ENCODE measurements around the gene TMEM256.

The TMEM256 gene

DNA sequence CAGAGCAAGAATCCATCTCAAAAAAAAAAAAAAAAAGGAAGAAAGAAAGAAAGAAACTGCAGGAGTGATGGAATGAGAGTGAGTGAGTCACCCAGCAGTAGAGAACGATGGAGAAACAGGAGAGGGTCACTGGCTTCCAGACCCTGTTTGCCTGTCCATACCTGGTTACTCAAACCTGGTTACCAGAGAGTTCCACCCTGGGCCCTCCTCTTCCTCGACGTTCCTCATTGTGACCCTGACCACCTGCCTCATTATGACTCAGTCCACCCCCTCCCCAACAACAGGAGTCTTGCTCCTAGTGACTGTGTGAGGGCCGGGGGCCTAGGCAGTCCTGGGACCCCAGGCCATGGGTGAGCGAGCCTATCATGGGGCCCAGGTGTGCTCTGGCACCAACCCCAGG, 24.7 kb upstream of the TMEM256 start, which contains the start of gene SPEM3:
Gene SPEM3 (plus strand): TSS at position 301 of the 400 bp plus-strand sequence. CDS start 46 bp downstream, at position 347.
- DNase-seq: no peak

- no peak for DNase-seq
Measured at GRCh38 chr17:7427549-7427948, 23.7 kb upstream of the TMEM256 start.

DNA sequence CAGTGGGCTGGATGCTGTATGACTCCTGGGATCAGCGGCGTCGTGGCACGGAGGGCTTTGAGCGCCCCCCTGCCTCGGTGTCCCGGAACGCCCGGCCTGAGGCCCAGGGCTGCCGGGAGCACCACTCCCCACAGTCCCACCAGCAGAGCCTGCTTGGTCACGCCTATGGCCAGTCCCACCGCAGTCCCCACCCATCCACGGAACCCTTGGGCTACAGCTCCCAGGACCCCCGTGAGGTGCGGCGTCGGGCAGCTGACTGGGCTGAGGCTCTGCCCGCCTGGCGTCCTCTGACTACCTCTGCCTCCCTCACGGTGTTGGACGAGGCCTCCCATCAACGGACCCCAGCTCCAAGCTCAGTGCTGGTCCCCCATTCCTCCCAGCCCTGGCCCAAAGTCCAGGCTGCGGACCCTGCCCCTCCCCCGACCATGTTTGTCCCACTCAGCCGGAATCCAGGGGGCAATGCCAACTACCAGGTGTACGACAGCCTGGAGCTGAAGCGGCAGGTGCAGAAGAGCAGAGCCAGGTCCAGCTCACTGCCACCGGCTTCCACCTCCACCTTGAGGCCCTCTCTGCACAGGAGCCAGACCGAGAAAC, 23.1 kb upstream of the TMEM256 start:
- DNase-seq: no peak

GRCh38 chr17:7426203-7426863, 22.4 kb upstream of the TMEM256 start:
- no peak for DNase-seq

DNA sequence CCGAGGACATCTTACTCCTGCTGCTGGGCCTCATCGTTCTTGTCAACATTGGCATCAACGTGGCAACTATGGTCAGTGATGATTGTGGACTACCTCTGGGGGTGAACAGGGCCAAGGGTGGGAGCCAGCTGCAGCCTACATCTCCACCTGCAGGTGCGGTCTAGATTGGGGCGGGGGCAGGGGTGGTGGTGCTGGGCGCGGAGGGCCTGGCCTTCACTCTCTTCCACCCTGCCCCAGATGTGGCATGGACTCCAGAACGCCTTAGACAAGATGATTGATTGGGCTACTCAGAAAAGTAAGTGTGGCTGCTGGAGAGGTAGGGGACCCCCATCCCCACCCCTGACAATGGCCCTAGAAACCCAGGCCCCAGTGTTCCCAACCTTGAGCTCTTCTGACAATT, 21.9 kb upstream of the TMEM256 start:
- DNase-seq: no peak

DNA sequence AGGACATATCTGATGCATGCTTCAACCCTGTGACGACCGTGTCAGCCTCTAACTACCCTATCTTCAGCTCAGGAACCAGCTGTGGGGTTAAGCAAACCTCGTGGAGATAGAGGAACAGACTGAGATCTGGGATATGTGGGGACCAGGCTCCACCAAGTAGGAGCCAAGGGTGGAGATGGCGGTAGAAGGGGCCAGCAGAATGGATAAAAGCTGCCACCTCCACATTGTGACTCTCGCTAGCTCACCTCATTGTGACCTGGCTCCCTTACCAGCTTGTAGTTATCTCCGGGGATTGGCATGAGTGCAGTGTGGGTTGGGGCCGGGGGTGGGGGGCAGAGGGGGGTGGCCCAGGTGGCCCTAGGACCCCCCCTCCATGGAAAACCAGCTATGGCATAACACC, 21.4 kb upstream of the TMEM256 start, which contains the start of gene SPEM2:
Gene SPEM2 (plus strand): TSS at position 301 of the 400 bp plus-strand sequence. CDS start 73 bp downstream, at position 374.
- no peak for DNase-seq

- no peak for DNase-seq
Measured at GRCh38 chr17:7423679-7424078, 19.8 kb upstream of the TMEM256 start.

DNA sequence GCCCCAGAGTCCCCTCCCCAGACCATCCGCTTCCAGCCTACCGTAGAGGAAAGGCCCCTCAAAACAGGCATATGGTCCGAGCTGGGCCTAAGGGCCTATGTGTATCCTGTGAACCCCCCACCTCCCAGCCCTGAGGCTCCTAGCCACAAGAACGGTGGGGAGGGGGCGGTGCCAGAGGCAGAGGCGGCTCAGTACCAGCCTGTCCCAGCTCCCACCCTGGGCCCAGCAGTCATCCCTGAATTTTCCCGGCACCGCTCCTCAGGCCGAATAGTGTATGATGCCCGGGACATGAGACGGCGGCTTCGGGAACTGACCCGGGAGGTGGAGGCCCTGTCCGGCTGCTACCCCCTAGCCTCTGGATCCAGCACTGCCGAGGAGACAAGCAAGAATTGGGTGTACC, 17.3 kb upstream of the TMEM256 start:
- no peak for DNase-seq

- DNase-seq: no peak
Measured at GRCh38 chr17:7419819-7420610, 16.1 kb upstream of the TMEM256 start, which contains the start of gene SPEM1. Gene SPEM1 (plus strand): TSS chr17:7420324. CDS start chr17:7420385, 61 bp downstream.

DNA sequence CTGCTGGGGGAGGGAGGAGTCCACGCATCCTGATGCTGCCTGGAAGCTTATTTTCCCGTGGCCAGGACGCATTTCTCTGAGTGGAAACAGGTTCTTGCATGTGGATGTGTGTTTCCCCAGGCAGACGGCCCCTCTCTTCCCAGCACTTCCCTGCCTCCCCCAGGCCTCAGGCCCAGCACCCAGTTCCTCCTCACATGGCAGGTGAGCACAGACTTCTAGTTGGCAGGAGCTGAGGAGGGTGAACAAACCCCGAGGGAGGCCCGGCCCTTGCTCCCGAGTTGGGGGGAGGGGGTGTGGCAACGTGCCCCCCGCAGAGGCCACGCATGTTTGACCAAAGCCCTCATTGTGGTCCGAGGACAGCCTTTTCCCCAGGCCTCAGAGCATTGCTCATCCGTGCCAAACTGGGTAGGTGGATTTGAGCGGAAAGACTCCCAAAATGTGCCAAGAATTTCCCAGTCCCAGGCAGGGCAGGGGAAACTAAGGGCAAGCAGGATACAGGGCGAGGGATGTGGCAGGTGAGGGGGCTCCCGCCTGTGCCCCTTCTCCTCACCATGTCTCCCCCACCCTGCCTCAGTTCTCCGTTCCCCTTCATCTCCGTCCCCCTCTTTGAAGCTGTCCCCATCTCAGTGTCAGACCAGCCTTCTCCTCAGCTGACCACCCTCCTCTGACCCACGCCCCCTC, 14.7 kb upstream of the TMEM256 start:
- DNase-seq: no peak

DNA sequence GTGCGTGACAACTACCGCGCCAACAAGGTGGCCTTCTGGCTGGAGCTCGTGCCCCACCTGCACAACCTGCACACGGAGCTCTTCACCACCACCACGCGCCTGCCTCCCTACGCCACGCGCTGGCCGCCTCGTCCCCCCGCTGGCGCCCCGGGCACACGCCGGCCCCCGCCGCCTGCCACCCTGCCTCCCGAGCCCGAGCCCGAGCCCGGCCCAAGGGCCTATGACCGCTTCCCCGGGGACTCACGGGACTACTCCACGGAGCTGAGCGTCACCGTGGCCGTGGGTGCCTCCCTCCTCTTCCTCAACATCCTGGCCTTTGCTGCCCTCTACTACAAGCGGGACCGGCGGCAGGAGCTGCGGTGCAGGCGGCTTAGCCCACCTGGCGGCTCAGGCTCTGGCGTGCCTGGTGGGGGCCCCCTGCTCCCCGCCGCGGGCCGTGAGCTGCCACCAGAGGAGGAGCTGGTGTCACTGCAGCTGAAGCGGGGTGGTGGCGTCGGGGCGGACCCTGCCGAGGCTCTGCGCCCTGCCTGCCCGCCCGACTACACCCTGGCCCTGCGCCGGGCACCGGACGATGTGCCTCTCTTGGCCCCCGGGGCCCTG, 13.3 kb upstream of the TMEM256 start:
- no peak for DNase-seq

DNA sequence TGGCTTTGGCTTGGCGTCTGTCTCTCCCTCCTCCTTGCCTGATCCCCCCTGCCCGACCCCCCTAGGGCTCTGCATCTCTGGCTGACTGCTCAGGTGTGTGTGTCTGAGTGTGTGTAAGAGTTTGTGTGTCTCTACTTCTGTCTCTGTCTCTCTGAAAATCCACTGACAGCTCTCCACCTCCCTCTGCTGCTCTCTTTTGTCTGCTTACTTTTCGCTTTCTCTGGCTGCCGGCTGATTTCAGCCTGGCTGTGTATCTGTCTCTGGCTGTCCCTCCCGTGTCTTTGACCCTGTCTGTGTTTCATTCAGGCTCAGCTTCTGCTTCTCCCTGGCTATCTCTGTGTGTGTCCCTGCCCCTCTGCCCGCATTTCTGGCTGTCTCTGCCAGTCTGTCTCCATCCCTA, 12.4 kb upstream of the TMEM256 start:
- DNase-seq: no peak

GRCh38 chr17:7415784-7416183, 11.9 kb upstream of the TMEM256 start:
- DNase-seq: no peak

DNA sequence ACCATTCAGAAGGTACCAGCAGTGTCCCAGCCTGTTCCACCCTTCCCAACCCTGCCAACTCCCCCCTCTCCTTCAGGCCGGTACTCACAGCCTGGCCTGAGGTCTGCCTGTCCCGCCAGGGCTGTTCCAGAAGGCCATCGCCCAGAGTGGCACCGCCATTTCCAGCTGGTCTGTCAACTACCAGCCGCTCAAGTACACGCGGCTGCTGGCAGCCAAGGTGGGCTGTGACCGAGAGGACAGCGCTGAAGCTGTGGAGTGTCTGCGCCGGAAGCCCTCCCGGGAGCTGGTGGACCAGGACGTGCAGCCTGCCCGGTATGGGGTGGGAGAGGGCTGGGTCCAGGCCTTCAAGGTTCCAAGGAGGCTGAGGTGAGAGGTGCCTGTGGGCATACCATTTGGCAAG, 10.9 kb upstream of the TMEM256 start:
- no peak for DNase-seq

- peak in 1 of 2 experiments; percentile 14 for DNase-seq
Measured at GRCh38 chr17:7413346-7413985, 9.6 kb upstream of the TMEM256 start.

- no peak for DNase-seq
Measured at GRCh38 chr17:7411427-7411750, 7.5 kb upstream of the TMEM256 start.

DNA sequence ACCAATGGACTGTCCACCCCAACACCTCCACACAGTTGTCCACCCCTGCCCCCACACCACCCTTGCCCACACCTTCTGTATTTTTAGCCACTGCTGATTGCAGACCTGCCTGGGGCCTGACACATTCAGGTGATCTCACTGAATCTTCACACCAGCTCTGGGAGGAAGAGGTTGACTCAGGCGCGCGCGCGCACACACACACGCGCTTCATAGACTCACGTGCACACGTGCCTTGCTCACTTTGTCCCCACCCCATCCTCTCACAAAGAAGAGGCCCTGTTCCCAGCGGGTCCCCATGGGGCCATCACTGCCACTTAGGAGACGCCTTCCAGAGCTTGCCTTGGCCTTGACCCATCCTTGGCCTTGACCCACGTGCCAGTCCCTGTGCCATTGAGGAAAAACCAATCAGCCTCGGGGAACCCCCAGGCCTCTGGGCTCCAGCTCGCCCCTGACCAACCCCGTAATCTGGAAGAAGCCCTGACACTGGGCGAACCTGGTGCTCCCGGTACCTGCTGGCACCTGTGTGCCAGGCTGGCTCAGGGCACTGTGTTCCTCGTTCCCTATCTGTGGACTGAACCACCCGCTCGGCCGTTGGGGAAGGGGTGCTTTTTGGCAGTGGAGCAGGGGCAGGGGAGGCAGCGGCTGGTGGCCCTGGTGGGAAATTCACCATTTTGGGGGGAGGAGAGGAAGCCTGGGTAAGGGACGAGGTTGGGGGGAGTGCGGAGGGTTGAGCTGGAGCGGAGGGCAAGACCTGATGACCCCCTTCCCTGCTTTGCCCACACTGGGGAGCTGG, 6.9 kb upstream of the TMEM256 start:
- DNase-seq: no peak

GRCh38 chr17:7409716-7410115, 5.8 kb upstream of the TMEM256 start:
- DNase-seq: no peak

- DNase-seq: no peak
Measured at GRCh38 chr17:7408863-7409262, 5.0 kb upstream of the TMEM256 start.

DNA sequence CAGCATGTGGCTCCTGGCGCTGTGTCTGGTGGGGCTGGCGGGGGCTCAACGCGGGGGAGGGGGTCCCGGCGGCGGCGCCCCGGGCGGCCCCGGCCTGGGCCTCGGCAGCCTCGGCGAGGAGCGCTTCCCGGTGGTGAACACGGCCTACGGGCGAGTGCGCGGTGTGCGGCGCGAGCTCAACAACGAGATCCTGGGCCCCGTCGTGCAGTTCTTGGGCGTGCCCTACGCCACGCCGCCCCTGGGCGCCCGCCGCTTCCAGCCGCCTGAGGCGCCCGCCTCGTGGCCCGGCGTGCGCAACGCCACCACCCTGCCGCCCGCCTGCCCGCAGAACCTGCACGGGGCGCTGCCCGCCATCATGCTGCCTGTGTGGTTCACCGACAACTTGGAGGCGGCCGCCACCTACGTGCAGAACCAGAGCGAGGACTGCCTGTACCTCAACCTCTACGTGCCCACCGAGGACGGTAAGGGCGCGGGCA, 4.4 kb upstream of the TMEM256 start:
- no peak for DNase-seq

GRCh38 chr17:7407485-7408251, 3.8 kb upstream of the TMEM256 start, which contains the start of gene NLGN2:
Gene NLGN2 (plus strand): TSS chr17:7407845. CDS start chr17:7408256, 411 bp downstream.
- no peak for DNase-seq
